ENCODE measurements around the gene CHAF1A.

The CHAF1A gene

DNA sequence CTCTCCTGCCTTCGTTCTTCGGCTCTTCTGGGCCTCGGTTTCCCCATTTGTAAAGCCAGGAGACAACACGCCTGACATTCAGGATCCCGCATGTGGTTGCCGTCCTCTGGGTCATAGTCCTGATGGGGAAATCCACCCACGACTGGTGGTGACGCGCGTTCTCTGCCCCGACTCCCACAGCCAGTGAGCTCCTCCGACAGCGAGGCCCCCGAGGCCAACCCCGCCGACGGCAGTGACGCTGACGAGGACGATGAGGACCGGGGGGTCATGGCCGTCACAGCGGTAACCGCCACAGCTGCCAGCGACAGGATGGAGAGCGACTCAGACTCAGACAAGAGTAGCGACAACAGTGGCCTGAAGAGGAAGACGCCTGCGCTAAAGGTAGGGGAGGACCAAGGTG is 86.1 kb downstream of the CHAF1A start:
- DNase-seq (ENCODE audit: low read depth, low spot score), result no peak

- no peak for DNase-seq (ENCODE audit: low read depth, low spot score)
Observed at GRCh38 chr19:4491446-4491845, 89.0 kb downstream of the CHAF1A start.

- no peak for DNase-seq (ENCODE audit: low read depth, low spot score)
Observed at GRCh38 chr19:4492337-4493103, 90.1 kb downstream of the CHAF1A start.
